ENCODE measurements around the gene PREB.

The PREB gene

DNA sequence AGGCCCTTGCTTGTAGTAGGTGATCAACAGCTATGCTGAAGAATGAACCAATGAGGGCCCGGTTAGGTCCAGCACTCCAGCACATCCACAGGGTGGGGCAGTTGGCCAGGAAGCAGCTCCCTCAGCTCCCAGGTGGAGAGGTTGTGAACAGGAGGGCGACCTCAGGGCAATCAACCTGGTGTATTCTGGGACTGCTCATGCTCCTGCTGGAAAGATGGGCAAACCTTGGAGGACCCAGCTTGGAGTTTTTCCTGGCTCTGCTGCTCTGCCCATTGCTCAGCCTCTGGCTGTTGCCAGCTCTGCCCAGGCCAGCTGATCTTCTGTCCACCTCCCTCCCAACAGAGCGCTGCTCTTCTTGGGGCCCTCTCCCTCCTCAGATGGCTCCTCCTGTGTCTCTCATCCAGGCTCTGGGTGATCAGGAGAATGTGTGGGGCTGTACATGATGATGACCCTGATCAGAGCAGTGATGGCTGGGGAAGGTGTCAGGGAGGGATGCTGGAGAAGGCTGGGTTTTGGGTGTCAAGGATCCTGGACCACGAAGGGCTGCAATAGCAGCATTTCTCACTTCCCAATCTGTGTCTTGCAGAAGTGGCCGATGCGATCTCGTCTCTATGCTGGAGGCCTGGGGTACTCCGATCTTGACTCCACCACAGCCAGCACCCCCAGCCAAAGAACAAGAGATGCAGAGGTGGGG lies 17.8 kb upstream of the PREB start:
- DNase-seq: no peak

DNA sequence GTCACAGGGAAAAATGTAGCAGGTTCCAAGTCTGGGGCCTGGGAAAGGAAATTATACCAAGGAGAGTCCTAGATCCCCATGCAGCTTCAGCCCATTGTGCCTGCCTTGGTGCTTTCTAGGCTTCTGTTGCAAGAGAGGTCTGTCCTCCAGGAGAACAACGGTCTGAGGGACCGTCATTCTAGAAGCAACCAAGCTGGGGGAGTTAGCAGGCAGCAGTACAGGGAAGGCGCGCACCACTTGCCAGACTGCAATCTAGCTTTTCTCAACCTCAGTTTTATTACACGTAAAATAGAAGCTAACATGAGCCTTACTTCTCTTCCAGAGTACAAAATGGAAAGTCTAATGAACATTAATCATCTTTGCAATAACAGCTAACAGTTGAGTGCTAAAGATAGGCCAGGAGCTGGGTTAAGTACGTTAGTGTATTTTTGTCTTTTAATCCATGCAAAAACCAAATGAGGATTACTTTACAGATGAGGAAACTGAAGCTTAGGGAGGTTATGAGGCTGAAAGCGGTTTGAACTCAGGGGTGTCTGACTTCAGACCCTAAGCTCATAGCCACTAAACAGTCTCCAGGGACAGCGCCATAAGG lies 16.3 kb upstream of the PREB start:
- DNase-seq: no peak

DNA sequence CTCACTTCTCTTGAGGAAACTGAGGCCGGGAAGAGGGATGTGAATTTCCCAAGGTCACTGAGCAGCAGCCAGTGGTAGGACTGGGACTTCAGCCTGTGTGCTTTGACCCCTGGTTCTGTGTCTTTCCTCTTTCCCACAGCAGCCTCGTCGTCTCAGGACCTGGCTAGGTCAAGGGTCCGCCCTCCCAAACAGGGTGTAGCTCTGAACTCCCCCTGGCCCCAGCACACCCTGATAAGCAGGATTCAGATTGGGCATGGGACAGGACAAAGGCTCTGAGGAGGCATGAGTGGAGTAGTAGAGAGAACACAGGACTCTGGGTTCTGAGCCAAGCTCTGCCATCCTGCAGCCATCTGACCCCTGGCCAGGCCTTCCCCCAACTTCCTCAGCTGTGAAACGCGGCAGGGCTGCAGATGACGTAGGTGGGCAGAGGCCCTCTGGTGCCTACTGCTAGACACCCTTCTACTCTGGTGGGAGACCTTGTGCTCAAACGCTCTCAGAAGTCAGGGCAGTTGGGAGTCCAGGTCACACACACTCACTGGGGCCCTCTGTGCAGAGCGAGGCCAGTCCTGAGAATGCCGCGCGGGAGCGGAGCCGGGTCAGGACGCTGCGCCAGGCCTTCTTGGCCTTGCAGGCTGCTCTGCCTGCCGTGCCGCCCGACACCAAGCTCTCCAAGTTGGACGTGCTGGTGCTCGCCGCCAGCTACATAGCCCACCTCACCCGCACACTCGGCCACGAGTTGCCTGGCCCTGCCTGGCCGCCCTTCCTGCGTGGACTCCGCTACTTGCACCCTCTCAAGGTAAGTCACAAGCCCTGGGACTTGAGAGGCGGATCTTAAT lies 15.4 kb upstream of the PREB start:
- no peak for DNase-seq

- no peak for DNase-seq
Observed at GRCh38 chr2:27148801-27149439, 14.5 kb upstream of the PREB start, which contains the start of gene TCF23. Gene TCF23 (plus strand): TSS chr2:27149004. CDS start chr2:27149134, 130 bp downstream.

DNA sequence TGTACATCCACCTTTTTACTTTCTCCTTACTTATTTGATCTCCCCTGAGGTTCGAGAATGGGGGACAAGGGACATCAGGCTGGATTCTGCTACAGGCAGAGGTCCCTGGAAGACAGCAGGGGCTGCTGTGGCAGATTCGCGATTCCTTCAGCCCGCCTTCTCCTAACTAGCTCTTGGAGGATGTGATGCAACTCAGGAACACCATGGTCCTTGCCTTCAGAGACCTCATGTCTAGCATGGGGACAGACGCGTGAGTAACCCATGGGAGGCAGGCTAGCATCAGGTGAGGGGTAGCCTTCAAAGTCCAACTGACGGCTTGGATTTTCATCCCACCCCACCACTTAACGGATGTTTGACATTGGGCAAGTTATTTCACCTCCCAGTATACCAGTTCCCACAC lies 13.5 kb upstream of the PREB start:
- no peak for DNase-seq

DNA sequence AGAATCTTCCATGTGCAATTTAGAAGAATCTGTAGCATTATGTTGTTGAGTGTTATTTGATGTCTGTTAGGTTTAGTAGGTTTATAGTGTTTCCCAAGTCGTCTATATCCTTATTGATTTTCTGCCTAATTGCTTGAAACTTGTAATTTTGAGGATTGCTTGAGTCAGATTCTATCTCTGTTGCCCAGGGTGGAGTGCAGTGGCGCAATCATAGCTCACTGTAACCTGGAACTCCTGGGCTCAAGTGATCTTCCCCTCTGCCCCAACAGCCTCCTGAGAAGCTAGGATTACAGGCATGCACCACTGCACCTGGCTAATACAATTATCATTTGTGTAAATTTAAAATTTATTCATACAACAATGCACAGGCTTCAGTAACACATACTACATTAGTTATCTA lies 11.2 kb upstream of the PREB start:
- no peak for DNase-seq

DNA sequence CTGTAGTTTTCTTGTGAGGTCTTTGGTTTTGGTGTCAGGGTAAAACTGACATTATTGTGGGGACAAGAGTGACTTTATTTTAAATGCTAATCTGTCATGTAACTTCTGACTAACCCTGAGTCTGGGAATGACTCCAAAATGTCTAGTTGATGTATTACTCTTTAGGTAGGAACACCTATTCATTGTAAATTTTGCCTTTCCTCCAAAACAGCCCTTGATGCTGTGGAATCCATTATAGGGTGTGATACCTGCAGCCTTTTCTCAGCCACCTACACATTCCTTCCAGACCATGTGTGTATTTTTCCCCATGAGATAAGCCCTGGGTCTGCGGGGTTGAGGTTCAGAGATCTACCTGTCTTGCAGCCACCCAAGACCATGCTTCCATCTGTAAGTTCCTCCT lies 8.8 kb upstream of the PREB start:
- DNase-seq: no peak

DNA sequence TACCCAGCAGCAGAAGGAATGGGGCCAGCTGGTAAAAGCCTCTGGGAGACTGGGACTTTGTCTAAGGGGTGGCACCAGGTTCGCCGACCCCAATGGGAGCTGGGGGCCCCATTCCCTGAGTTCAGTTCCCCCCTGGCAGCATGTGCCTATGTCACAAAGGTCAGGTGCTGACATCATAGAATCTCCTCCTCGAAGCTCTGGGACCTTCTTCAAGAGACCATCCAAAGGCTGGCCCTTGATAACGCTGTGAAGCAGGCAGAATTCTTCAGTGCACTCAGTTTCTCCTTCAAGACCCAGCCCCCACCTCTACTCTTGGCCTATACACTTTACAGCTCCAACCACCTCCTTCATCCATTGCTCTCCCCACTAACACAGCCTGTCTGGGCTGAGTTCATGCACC lies 4.9 kb upstream of the PREB start, which contains the start of gene PRR30:
PRR30 (minus strand) TSS at position 101 of the 400 bp plus-strand sequence. CDS start 1,081 bp downstream, outside the sequence.
- DNase-seq: no peak

GRCh38 chr2:27138111-27138510 lies 3.7 kb upstream of the PREB start:
- DNase-seq: no peak

DNA sequence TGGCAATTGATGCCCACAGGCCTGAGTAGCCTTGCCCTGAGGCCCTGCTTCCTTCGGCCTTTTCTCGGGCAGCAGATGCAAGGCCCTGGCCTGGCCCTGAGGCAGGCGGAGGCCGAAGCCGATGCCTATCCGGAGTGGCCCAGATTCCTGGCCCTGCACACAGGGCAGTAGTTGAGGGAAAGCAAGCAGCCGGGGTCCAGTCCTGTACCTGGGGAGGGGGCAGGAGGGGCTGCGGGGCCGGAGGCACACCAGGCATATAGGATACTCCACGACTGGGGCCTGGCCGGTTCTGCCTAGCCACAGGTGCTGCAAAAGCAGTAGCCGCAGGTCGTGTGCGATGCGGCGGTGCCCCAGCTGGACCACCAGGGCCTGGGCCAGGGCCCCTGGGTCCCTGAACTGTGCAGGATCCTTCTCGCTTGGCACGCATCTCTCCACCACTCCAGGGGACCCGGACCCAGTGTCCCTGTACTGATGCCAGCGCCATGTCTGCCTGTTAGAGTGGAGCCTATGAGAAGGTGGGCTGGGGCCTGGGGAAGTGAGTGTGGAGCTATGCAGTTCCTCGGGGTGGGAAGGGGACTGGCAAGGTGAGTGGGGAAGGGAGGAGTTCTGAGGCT lies 3.0 kb upstream of the PREB start:
- no peak for DNase-seq

- DNase-seq: no peak
Observed at GRCh38 chr2:27136751-27137150, 2.3 kb upstream of the PREB start.

DNA sequence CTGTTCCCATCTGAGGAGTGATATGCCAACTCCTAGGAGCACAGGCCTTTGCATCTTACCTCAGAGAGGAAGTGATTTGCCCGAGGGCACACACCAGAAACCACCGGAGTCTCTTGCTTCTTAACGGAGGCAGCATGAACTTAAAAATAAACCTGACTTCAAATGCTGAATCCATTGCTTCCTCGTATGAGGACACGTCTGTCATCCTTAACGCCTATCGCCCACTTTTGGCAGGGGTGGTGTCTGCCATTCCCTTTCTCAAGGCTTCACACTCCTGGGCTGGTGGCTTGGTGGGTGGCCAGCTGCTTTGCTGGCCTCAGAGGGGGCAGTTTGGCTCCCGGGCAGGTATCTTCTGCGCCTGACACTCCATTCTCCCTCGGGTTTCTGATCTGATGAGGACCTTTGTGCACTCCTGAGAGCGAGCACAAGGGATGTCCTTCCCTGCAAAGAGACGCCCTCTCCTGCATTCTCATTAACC lies 1.1 kb upstream of the PREB start:
- DNase-seq: no peak

DNA sequence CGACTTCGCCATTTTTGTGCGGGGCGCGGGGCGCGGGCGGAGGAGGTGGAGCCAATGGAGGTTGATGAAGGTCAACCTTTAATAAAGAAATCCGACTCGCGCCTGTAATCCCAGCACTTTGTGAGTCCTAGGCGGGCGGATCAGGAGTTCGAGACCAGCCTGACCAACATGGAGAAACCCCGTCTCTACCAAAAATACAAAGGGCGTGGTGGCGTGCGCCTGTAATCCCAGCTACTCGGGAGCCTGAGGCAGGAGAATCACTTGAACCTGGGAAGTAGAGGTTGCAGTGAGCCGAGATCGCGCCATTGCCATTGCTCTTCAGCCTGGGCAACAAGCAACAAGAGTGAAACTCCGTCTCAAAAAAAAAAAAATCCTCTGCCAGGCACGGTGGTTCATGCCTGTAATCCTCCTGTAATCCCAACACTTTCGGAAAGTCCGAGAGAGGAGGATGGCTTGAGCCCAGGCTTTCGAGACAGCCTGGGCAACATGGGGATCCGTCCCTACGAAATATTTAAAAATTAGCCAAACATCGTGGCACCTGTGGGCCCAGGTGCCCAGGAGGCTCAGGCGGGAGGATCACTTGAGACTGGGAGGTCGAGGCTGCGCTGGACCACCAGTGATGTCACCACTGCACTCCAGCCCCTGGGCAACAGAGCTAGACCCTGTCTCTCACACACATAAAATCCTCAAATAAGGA lies 493 bp upstream of the PREB start:
- no peak for DNase-seq

- no peak for DNase-seq
Observed at GRCh38 chr2:27133195-27133875, 1.1 kb downstream of the PREB start.

DNA sequence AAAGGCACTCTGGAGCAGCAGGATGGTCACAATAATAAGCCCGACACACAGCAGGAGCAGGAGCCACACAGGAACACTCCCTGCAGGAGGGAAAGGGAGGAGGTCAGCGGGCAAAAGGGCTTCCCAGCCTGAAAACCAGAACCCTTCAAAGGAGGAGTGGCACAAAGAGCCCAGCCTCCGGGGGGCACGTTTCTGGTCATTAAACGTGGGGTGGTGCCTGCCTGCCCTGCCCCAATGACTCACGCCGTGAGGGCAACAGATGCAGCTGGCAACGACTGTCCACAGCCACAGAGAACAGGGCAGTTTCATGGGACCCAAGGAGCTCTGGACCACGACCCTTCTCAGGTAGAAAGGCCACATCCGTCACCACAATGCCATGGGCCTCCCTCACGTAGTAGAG lies 3.0 kb downstream of the PREB start:
- no peak for DNase-seq

- no peak for DNase-seq
Observed at GRCh38 chr2:27130396-27130795, 4.0 kb downstream of the PREB start.

GRCh38 chr2:27128668-27129571 lies 5.5 kb downstream of the PREB start:
- DNase-seq: no peak

- DNase-seq: no peak
Observed at GRCh38 chr2:27127883-27128667, 6.4 kb downstream of the PREB start.

GRCh38 chr2:27126252-27126710 lies 8.2 kb downstream of the PREB start:
- no peak for DNase-seq

All from NCI-H187 (cell line).